HG03159 (cell line): ENCODE measurements around the gene CNEP1R1.

Source experiments
- ATAC-seq: cut with Tn5 transposase; IDR thresholded peaks from one replicate; pipeline ENCODE4 v1.9.1; 2021; ENCODE audit warnings: mild to moderate bottlenecking, moderate library complexity; ENCODE audit not compliant: unreplicated experiment

The CNEP1R1 gene

GRCh38 chr16:50015631-50016030 lies 9.4 kb upstream of the CNEP1R1 start:
- ATAC-seq = no peak

- ATAC-seq = no peak
Measured at GRCh38 chr16:50017553-50017952, 7.5 kb upstream of the CNEP1R1 start.

GRCh38 chr16:50021544-50021943 lies 3.5 kb upstream of the CNEP1R1 start:
- ATAC-seq = no peak

GRCh38 chr16:50023641-50024040 lies 1.4 kb upstream of the CNEP1R1 start:
- no peak for ATAC-seq

- no peak for ATAC-seq
Measured at GRCh38 chr16:50024207-50024606, 818 bp upstream of the CNEP1R1 start.

GRCh38 chr16:50025537-50025931 lies 509 bp downstream of the CNEP1R1 start:
- ATAC-seq = peak; percentile 3

GRCh38 chr16:50027829-50028228 lies 2.8 kb downstream of the CNEP1R1 start:
- ATAC-seq = no peak

- no peak for ATAC-seq
Measured at GRCh38 chr16:50035468-50035992, 10.5 kb downstream of the CNEP1R1 start.

GRCh38 chr16:50036426-50036825 lies 11.4 kb downstream of the CNEP1R1 start:
- no peak for ATAC-seq

GRCh38 chr16:50037662-50038220 lies 12.7 kb downstream of the CNEP1R1 start:
- ATAC-seq = no peak

- no peak for ATAC-seq
Measured at GRCh38 chr16:50038286-50038685, 13.3 kb downstream of the CNEP1R1 start.

GRCh38 chr16:50038756-50039529 lies 13.9 kb downstream of the CNEP1R1 start:
- ATAC-seq = no peak

- no peak for ATAC-seq
Measured at GRCh38 chr16:50040018-50040417, 15.0 kb downstream of the CNEP1R1 start.

GRCh38 chr16:50040710-50041109 lies 15.7 kb downstream of the CNEP1R1 start:
- no peak for ATAC-seq

GRCh38 chr16:50043358-50043757 lies 18.3 kb downstream of the CNEP1R1 start:
- ATAC-seq = no peak

GRCh38 chr16:50045412-50045811 lies 20.4 kb downstream of the CNEP1R1 start:
- no peak for ATAC-seq

- ATAC-seq = no peak
Measured at GRCh38 chr16:50046853-50047252, 21.8 kb downstream of the CNEP1R1 start.

GRCh38 chr16:50047864-50048263 lies 22.8 kb downstream of the CNEP1R1 start:
- no peak for ATAC-seq

GRCh38 chr16:50050802-50051201 lies 25.8 kb downstream of the CNEP1R1 start:
- ATAC-seq = no peak

- no peak for ATAC-seq
Measured at GRCh38 chr16:50056226-50056625, 31.2 kb downstream of the CNEP1R1 start.

GRCh38 chr16:50058091-50058771 lies 33.2 kb downstream of the CNEP1R1 start:
- no peak for ATAC-seq

GRCh38 chr16:50059111-50059510 lies 34.1 kb downstream of the CNEP1R1 start:
- no peak for ATAC-seq
